ENCODE data around the gene UBASH3B. TPM values are rescaled to one million over a fixed set of nuclear protein-coding genes. Genes with fewer than 3 reads are reported as not detected.
A peak's percentile ranks its signal among the peaks of the same experiment; 100 is the strongest.

UBASH3B gene
- total and polyA plus RNA-seq, 2 donors (not counting 1 experiment from before 2014, with no cell fraction given): 13.1 to 44.4 TPM

- Histone ChIP-seq H3K4me2 (ENCODE audit: extremely low read depth, insufficient read depth, low read length) (no peak overlapping the region), H3K4me3 (replicated peaks in 1 of 4; ENCODE audit: control extremely low read depth in 1 of 4, insufficient read depth in 1 of 4, low read depth in 3 of 4, low read length in 4 of 4) (no peak overlapping the region), H2AFZ (ENCODE audit: low read length) (no peak overlapping the region), H3K27ac (ENCODE audit: insufficient read depth, low read length) (no peak overlapping the region), H3K27me3 (ENCODE audit: control insufficient read depth, insufficient read depth, low read length) (no peaks in the 10 kb centered on the region), H3K9ac (ENCODE audit: insufficient read depth, low read length) (no peak overlapping the region), H3K79me2 (ENCODE audit: control insufficient read depth, insufficient read depth, low read length) (peaks cover 4% of the 10 kb centered on the region), H4K20me1 (ENCODE audit: control insufficient read depth, extremely low read depth, insufficient read depth, low read length) (no peaks in the 10 kb centered on the region), H3K36me3 (ENCODE audit: control insufficient read depth, insufficient read depth, low read length) (no peaks in the 10 kb centered on the region), H3K4me1 (ENCODE audit: control insufficient read depth, extremely low read depth, insufficient read depth, low read length) (peaks cover 22% of the 10 kb centered on the region), H3K9me3 (ENCODE audit: control insufficient read depth, insufficient read depth, low read depth, low read length) (no peaks in the 10 kb centered on the region)
- no peak for DNase-seq (ENCODE audit: low read depth in 2 of 2)
- TF ChIP-seq EZH2 (IDR thresholded peaks at IDR 0.05; ENCODE audit: low read length, missing control alignments) (no peak), CTCF (conservative IDR thresholded peaks at IDR 0.05 in 1 of 2, IDR thresholded peaks at IDR 0.05 in 1 of 2; ENCODE audit: low read depth in 1 of 2, low read length in 2 of 2) (no peak)
These were observed 89.6 kb downstream of the UBASH3B start for GRCh38 chr11:122745111-122745510.

DNA sequence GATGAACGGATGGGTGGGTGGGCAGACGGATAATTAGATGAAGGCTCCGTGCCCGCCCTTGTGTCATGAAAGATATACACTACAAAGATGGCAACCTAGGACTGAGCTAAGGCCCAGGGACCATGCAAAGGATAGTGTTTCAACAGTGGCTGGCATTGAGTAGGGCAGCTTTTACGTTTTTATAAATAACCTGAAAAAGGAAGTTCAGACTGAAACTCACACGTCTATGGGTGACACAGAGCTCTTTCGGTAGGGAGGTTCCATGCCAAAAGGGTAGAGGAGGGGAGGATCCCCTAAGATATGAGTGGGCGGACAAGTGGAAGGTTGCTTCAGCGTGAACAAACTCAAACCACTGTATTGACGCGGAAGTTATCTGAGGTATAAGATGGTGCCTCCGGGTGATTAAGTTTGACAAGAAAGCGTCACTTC, 90.5 kb downstream of the UBASH3B start:
- DNase-seq (ENCODE audit: low read depth in 2 of 2): no peak
- Histone ChIP-seq H3K9ac (ENCODE audit: insufficient read depth, low read length) (no peak overlapping the region), H3K4me1 (ENCODE audit: control insufficient read depth, extremely low read depth, insufficient read depth, low read length) (peaks cover 22% of the 10 kb centered on the region), H2AFZ (ENCODE audit: low read length) (no peak overlapping the region), H3K27me3 (ENCODE audit: control insufficient read depth, insufficient read depth, low read length) (no peaks in the 10 kb centered on the region), H4K20me1 (ENCODE audit: control insufficient read depth, extremely low read depth, insufficient read depth, low read length) (no peaks in the 10 kb centered on the region), H3K36me3 (ENCODE audit: control insufficient read depth, insufficient read depth, low read length) (no peaks in the 10 kb centered on the region), H3K4me2 (ENCODE audit: extremely low read depth, insufficient read depth, low read length) (no peak overlapping the region), H3K27ac (ENCODE audit: insufficient read depth, low read length) (no peak overlapping the region), H3K4me3 (replicated peaks in 1 of 4; ENCODE audit: control extremely low read depth in 1 of 4, insufficient read depth in 1 of 4, low read depth in 3 of 4, low read length in 4 of 4) (no peak overlapping the region), H3K79me2 (ENCODE audit: control insufficient read depth, insufficient read depth, low read length) (peaks cover 5% of the 10 kb centered on the region), H3K9me3 (ENCODE audit: control insufficient read depth, insufficient read depth, low read depth, low read length) (no peaks in the 10 kb centered on the region)
- TF ChIP-seq CTCF (conservative IDR thresholded peaks at IDR 0.05 in 1 of 2, IDR thresholded peaks at IDR 0.05 in 1 of 2; ENCODE audit: low read depth in 1 of 2, low read length in 2 of 2) (no peak), EZH2 (IDR thresholded peaks at IDR 0.05; ENCODE audit: low read length, missing control alignments) (no peak)

DNA sequence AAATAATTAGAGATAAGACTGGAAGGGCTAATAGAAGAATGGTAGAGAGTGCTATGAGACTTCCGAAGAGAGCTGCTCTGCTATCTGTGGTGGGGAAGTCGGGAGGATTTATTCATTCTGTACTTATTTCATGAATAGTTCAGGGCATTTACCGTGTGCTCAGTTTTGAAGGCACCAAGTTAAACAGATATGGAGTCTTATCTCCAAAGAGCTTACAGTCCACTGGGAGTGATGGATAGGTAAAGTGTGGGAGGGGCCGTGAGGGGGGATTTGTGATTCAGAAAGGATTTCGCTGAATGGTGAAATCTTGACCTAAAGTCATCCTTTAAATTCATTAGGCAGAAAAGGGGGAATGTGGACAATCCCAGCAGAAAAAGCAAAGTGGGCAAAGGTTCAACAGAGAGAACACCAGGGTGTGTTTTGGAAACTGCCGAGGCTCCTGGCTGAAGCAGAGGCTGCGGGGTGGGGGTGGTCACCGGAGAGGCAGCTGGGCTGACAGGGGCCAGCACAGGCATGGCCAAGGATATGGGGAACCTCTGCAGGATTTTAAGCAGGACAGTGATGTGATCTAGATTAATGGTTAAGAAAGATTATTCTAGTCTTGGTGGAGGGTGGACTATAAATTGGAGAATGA, 91.2 kb downstream of the UBASH3B start:
- Histone ChIP-seq H3K9me3 (ENCODE audit: control insufficient read depth, insufficient read depth, low read depth, low read length) (no peaks in the 10 kb centered on the region), H3K4me2 (ENCODE audit: extremely low read depth, insufficient read depth, low read length) (no peak overlapping the region), H4K20me1 (ENCODE audit: control insufficient read depth, extremely low read depth, insufficient read depth, low read length) (no peaks in the 10 kb centered on the region), H3K9ac (ENCODE audit: insufficient read depth, low read length) (no peak overlapping the region), H3K27ac (ENCODE audit: insufficient read depth, low read length) (no peak overlapping the region), H3K36me3 (ENCODE audit: control insufficient read depth, insufficient read depth, low read length) (no peaks in the 10 kb centered on the region), H3K4me1 (ENCODE audit: control insufficient read depth, extremely low read depth, insufficient read depth, low read length) (peaks cover 17% of the 10 kb centered on the region), H3K4me3 (replicated peaks in 1 of 4; ENCODE audit: control extremely low read depth in 1 of 4, insufficient read depth in 1 of 4, low read depth in 3 of 4, low read length in 4 of 4) (no peak overlapping the region), H2AFZ (ENCODE audit: low read length) (no peak overlapping the region), H3K27me3 (ENCODE audit: control insufficient read depth, insufficient read depth, low read length) (no peaks in the 10 kb centered on the region), H3K79me2 (ENCODE audit: control insufficient read depth, insufficient read depth, low read length) (peaks cover 5% of the 10 kb centered on the region)
- peak in 1 of 2 donors; percentile 71 for DNase-seq (ENCODE audit: low read depth in 2 of 2)
- TF ChIP-seq CTCF (conservative IDR thresholded peaks at IDR 0.05 in 1 of 2, IDR thresholded peaks at IDR 0.05 in 1 of 2; ENCODE audit: low read depth in 1 of 2, low read length in 2 of 2): no peak
- TF ChIP-seq EZH2 (IDR thresholded peaks at IDR 0.05; ENCODE audit: low read length, missing control alignments): no peak

Measured in fibroblast of lung (primary cell).